Right atrium auricular region (tissue), 2 donors: ENCODE measurements around the gene CAMK1D. TPM values are rescaled to one million over a fixed set of nuclear protein-coding genes. Genes with fewer than 3 reads are reported as not detected.

ENCODE experiments used
- DNase-seq: peaks from one replicate; pipeline ENCODE4 v3.0.0-alpha.2; 2019; ENCODE audit warnings: low spot score
- H3K27ac ChIP-seq, 2 donors: fragments of 200-600 bp; sonication (generic); 1 replicate in 1 of 2; 2 replicates in 1 of 2; pipeline ENCODE4 v1.5.1; 2016 to 2019
- H3K27me3 ChIP-seq, 2 donors: fragments of 200-600 bp; sonication (generic); one replicate each; pipeline versions ENCODE4 v1.5.1 to v1.6.0; 2017 to 2019
- H3K36me3 ChIP-seq: fragments of 200-600 bp; sonication (generic); one replicate; pipeline ENCODE4 v1.5.1; 2016
- H3K4me1 ChIP-seq, 2 donors: fragments of 200-600 bp; sonication (generic); one replicate each; pipeline versions ENCODE4 v1.5.1 to v1.6.0; 2017 to 2019
- H3K4me3 ChIP-seq, 2 donors: fragments of 200-600 bp; sonication (generic); 1 replicate in 1 of 2; 2 replicates in 1 of 2; pipeline ENCODE4 v1.5.1; 2017 to 2019; ENCODE audit warnings: mild to moderate bottlenecking in 1 of 2, moderate library complexity in 1 of 2
- H3K9me3 ChIP-seq, 2 donors: fragments of 200-600 bp; sonication (generic); one replicate each; pipeline ENCODE4 v1.5.1; 2019
- total RNA-seq, 2 donors: library from RNA; depleted of rRNA; stranded (reverse); fragments of >200 nt; gene quantifications; one replicate each; pipeline ENCODE4 v1.1.0, GENCODE V29; 2016
- TF ChIP-seq, protein P1 (sequence below), 2 donors: fragments of 200-600 bp; sonication (generic); IDR thresholded peaks; one replicate each; pipeline ENCODE4 v1.5.1; 2019; ENCODE audit warnings: antibody characterized with exemption in 2 of 2

CAMK1D gene
- total RNA-seq, 2 donors from 2014 or later, result 24.5 to 27.2 TPM

GRCh38 chr10:12788277-12788676 lies 438.9 kb downstream of the CAMK1D start:
- peaks cover 0 to 4% of the 10 kb centered on the region in 2 donors for H3K4me1 ChIP-seq
- peak overlapping the region in 1 of 2 donors; percentile 19 for H3K27ac ChIP-seq
- no peak overlapping the region for H3K4me3 ChIP-seq
- DNase-seq, result no peak
- no peaks in the 10 kb centered on the region for H3K27me3 ChIP-seq
- no peaks in the 10 kb centered on the region for H3K9me3 ChIP-seq
- H3K36me3 ChIP-seq, result no peaks in the 10 kb centered on the region
- TF ChIP-seq, protein P1, sequence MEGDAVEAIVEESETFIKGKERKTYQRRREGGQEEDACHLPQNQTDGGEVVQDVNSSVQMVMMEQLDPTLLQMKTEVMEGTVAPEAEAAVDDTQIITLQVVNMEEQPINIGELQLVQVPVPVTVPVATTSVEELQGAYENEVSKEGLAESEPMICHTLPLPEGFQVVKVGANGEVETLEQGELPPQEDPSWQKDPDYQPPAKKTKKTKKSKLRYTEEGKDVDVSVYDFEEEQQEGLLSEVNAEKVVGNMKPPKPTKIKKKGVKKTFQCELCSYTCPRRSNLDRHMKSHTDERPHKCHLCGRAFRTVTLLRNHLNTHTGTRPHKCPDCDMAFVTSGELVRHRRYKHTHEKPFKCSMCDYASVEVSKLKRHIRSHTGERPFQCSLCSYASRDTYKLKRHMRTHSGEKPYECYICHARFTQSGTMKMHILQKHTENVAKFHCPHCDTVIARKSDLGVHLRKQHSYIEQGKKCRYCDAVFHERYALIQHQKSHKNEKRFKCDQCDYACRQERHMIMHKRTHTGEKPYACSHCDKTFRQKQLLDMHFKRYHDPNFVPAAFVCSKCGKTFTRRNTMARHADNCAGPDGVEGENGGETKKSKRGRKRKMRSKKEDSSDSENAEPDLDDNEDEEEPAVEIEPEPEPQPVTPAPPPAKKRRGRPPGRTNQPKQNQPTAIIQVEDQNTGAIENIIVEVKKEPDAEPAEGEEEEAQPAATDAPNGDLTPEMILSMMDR (IDR thresholded peaks at IDR 0.05), result peak in 1 of 2 donors; percentile 26

DNA sequence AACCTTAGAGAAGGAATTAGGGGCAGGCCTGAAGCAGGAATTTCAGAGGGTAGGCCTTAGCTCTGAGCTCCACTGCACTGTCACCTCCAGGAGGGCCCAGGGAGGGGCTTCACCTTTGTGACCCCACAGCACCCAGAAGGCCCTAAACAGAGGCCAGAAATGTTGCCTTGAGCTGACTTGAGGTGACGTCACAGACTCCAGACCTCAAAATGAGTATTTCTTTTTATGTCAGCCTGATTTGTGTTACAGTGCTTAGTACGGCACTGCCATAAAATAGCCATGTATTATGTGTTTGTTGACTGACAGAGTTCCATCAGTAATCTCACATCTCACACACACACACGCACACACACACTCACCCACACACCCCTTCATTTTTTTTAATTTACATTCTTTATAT lies 440.9 kb downstream of the CAMK1D start:
- H3K4me1 ChIP-seq, result peaks cover 0 to 9% of the 10 kb centered on the region in 2 donors
- H3K27me3 ChIP-seq, result no peaks in the 10 kb centered on the region
- H3K27ac ChIP-seq, result no peak overlapping the region
- H3K36me3 ChIP-seq, result no peaks in the 10 kb centered on the region
- DNase-seq, result no peak
- no peaks in the 10 kb centered on the region for H3K9me3 ChIP-seq
- H3K4me3 ChIP-seq, result no peak overlapping the region
- TF ChIP-seq, protein P1 (IDR thresholded peaks at IDR 0.05), result no peak

DNA sequence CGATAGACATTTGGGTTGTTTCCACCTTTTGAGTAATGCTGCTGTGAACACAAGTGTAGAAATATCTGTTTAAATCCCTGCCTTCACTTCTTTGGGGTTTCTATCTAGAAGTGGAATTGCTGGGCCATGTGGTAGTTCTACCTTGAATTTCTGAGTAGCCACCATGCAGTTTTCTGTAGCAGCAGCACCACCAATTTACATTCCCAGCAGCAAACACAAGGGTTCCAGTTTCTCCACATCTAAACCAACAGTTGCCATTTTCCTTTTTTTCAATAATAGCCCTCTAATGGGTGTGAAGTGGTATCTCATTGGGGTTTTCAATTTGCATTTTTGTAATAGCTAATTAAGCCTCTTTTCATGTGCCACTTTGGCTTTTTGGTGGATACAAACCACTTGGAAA lies 442.4 kb downstream of the CAMK1D start:
- TF ChIP-seq, protein P1 (IDR thresholded peaks at IDR 0.05), result no peak
- H3K27ac ChIP-seq, result no peak overlapping the region
- H3K4me1 ChIP-seq, result peaks cover 0 to 18% of the 10 kb centered on the region in 2 donors
- no peak for DNase-seq
- no peaks in the 10 kb centered on the region for H3K27me3 ChIP-seq
- no peak overlapping the region for H3K4me3 ChIP-seq
- no peaks in the 10 kb centered on the region for H3K9me3 ChIP-seq
- no peaks in the 10 kb centered on the region for H3K36me3 ChIP-seq

DNA sequence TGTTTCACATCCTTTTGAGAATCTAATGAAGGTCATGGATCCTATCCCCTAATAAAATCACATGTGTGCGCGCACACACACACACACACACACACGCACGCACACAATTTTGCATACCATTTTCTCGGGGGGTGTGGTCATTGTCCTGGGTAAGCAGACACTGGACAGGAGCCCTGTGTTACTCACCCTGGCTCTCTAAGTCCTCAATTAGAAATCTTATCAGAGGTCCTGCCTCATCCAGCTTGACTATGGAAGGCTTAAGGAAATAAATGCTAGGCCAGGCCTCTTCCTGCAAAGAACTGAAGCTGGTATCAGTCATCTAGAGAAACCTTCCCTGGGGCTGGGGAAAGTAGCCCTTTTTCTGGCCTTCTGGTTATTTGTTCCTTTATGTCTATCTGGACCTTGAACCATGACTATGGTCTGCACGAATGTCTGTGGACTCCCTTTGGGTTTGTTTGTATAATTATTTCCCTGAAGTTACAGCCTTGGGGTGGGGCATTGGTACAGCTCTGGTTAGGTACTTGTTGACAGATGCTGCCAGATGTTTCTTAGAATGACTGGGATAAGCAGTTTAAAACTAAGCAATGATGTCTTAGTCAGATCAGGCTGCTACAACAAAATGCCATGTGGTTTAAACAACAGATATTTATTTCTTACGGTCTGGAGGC lies 443.7 kb downstream of the CAMK1D start:
- DNase-seq, result no peak
- Histone ChIP-seq H3K9me3 (no peaks in the 10 kb centered on the region), H3K27me3 (no peaks in the 10 kb centered on the region), H3K36me3 (no peaks in the 10 kb centered on the region), H3K4me3 (no peak overlapping the region), H3K4me1 (peaks cover 0 to 18% of the 10 kb centered on the region in 2 donors), H3K27ac (no peak overlapping the region)
- TF ChIP-seq, protein P1 (IDR thresholded peaks at IDR 0.05), result no peak

DNA sequence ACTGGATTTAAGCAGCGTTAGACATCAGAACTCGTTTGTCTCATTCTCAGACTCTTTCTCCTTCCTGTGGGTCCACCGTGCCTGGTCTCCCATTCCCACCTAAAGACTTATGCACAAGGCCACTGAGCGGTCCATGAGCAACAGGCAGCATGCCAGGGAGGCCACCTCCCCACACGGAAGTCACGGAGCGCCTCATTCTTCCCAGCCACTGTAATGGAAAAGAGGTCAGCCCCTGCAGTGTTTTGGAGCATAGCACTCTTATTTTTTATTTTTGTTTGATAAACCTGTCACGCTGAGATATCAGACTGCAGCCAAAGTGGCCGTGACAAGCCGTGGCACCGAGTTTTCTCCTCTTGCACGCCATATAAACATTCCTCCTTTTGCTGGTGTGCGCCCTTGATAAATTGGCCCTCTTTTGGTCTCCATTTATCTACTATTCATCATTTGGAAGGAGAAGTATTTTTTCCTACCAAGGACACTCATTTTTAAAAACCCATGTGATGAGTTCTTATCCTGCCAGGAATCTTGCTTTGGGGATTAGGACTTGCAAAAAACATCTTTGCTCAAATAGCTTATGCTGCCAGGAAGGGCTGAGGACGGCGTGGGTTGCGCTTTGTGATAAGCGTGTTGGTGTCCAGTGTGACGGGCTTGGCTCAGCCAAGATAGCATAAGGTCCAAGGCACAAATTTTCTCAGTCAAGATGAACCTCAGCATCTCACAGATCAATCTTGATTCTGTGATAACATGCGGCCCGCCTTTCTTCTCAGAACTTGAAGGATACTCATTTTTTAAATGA lies 446.2 kb downstream of the CAMK1D start:
- H3K27me3 ChIP-seq, result no peaks in the 10 kb centered on the region
- no peaks in the 10 kb centered on the region for H3K36me3 ChIP-seq
- H3K4me1 ChIP-seq, result peaks cover 0 to 14% of the 10 kb centered on the region in 2 donors
- TF ChIP-seq, protein P1 (IDR thresholded peaks at IDR 0.05), result no peak
- H3K9me3 ChIP-seq, result no peaks in the 10 kb centered on the region
- DNase-seq, result no peak
- no peak overlapping the region for H3K4me3 ChIP-seq
- no peak overlapping the region for H3K27ac ChIP-seq
